ENCODE results near the gene NRXN3. TPM values are rescaled to one million over a fixed set of nuclear protein-coding genes. Genes with fewer than 3 reads are reported as not detected.

Gene NRXN3
- total RNA-seq, 1 experiment from 2014 or later: not detected

DNA sequence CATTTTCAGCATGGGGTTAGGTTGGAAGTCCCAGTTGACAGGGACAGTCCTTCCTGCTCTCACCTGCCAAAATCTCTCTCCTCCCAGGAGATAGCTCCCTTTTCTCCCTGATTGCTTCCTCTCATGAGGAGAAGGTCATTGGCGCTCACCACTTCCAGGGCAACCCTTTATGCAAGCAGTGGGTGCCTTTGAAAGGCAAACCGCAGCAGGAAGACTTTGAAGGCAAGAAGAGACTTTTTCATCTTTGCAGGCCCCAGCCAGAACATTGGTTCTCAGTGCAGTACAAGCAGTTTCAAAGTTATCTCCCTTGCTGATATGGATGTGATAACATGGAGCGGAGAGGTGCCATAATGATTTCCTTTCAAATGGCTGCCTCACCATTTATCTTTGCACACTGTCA is 1558.2 kb downstream of the NRXN3 start:
- no TSS peak for BruUV-seq (replicated peaks)
- Histone ChIP-seq H3K4me3 (no peak overlapping the region), H2AFZ (no peak overlapping the region), H3K27ac (no peak overlapping the region), H3K27me3 (ENCODE audit: insufficient read depth, low read depth) (peaks cover 29% of the 10 kb centered on the region; the same call in 1 of the 2 replicates), H3K9me2 (ENCODE audit: insufficient read depth) (no peaks in the 10 kb centered on the region), H3K9me3 (ENCODE audit: insufficient read depth, low read depth) (no peaks in the 10 kb centered on the region), H3K36me3 (ENCODE audit: low read depth) (no peaks in the 10 kb centered on the region), H3K4me2 (no peak overlapping the region), H3K4me1 (replicated peaks; ENCODE audit: insufficient read depth) (no peaks in the 10 kb centered on the region), H4K20me1 (ENCODE audit: insufficient read depth) (no peaks in the 10 kb centered on the region), H3F3A (ENCODE audit: insufficient read depth, low read depth) (no peaks in the 10 kb centered on the region), H3K79me2 (ENCODE audit: low read depth) (no peaks in the 10 kb centered on the region)
- intact Hi-C loops (cut with micrococcal nuclease; ENCODE audit: unreplicated experiment): no loop called here
- CTCF ChIA-PET: no interaction called here
- POLR2A ChIA-PET (ENCODE audit: unreplicated experiment): no interaction called here
- no peak for DNase-seq
- no peak for TF ChIP-seq EZH2 (IDR thresholded peaks at IDR 0.05; ENCODE audit: low read depth)
- TF ChIP-seq, protein P1, sequence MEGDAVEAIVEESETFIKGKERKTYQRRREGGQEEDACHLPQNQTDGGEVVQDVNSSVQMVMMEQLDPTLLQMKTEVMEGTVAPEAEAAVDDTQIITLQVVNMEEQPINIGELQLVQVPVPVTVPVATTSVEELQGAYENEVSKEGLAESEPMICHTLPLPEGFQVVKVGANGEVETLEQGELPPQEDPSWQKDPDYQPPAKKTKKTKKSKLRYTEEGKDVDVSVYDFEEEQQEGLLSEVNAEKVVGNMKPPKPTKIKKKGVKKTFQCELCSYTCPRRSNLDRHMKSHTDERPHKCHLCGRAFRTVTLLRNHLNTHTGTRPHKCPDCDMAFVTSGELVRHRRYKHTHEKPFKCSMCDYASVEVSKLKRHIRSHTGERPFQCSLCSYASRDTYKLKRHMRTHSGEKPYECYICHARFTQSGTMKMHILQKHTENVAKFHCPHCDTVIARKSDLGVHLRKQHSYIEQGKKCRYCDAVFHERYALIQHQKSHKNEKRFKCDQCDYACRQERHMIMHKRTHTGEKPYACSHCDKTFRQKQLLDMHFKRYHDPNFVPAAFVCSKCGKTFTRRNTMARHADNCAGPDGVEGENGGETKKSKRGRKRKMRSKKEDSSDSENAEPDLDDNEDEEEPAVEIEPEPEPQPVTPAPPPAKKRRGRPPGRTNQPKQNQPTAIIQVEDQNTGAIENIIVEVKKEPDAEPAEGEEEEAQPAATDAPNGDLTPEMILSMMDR (conservative IDR thresholded peaks at IDR 0.05): no peak

DNA sequence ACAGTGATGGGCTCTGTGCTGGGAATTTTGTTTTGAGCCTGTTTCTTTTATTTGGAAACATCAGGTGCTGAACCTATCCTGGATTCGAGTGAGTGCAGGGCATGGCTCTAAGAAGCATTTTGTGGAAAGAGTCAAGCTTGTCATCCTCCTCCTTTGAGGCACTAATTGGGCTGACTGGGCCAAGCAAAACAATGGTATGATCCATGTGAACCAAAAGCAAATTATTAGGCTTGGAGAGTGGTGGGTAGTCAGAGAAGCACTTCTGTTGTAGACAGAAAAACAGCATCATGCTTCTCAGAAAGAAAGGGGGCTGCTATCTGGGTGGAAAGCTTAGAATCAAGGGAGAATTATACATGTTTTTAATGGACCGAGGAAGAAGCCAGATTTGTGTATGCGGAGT is 1559.6 kb downstream of the NRXN3 start:
- Histone ChIP-seq H3F3A (ENCODE audit: insufficient read depth, low read depth) (no peaks in the 10 kb centered on the region), H3K27ac (no peak overlapping the region), H3K4me1 (replicated peaks; ENCODE audit: insufficient read depth) (no peaks in the 10 kb centered on the region), H3K9me2 (ENCODE audit: insufficient read depth) (no peaks in the 10 kb centered on the region), H2AFZ (no peak overlapping the region), H3K36me3 (ENCODE audit: low read depth) (no peaks in the 10 kb centered on the region), H3K9me3 (ENCODE audit: insufficient read depth, low read depth) (no peaks in the 10 kb centered on the region), H3K27me3 (ENCODE audit: insufficient read depth, low read depth) (peaks cover 29% of the 10 kb centered on the region; the same call in 1 of the 2 replicates), H3K79me2 (ENCODE audit: low read depth) (no peaks in the 10 kb centered on the region), H3K4me3 (no peak overlapping the region), H3K4me2 (no peak overlapping the region), H4K20me1 (ENCODE audit: insufficient read depth) (no peaks in the 10 kb centered on the region)
- no peak for DNase-seq
- intact Hi-C loops (cut with micrococcal nuclease; ENCODE audit: unreplicated experiment): no loop called here
- ChIA-PET CTCF (interaction anchor here (0.7 kb wide), 1 partner anchor 53 kb away, joined by 3 read pairs; no protein-coding TSS in a partner anchor), POLR2A (ENCODE audit: unreplicated experiment) (no interaction called here)
- no TSS peak for BruUV-seq (replicated peaks)
- TF ChIP-seq, protein P1 (conservative IDR thresholded peaks at IDR 0.05): no peak
- TF ChIP-seq EZH2 (IDR thresholded peaks at IDR 0.05; ENCODE audit: low read depth): no peak

GRCh38 chr14:79730196-79730595 is 1560.0 kb downstream of the NRXN3 start:
- no peak overlapping the region for H3K27ac ChIP-seq
- DNase-seq: no peak
- H3K9me3 ChIP-seq (ENCODE audit: insufficient read depth, low read depth): no peaks in the 10 kb centered on the region
- TF ChIP-seq, protein P1 (conservative IDR thresholded peaks at IDR 0.05): no peak
- no peak for TF ChIP-seq EZH2 (IDR thresholded peaks at IDR 0.05; ENCODE audit: low read depth)
- no TSS peak for BruUV-seq (replicated peaks)
- H4K20me1 ChIP-seq (ENCODE audit: insufficient read depth): no peaks in the 10 kb centered on the region
- H3K27me3 ChIP-seq (ENCODE audit: insufficient read depth, low read depth): peaks cover 29% of the 10 kb centered on the region; the same call in 1 of the 2 replicates
- intact Hi-C loops (cut with micrococcal nuclease; ENCODE audit: unreplicated experiment): no loop called here
- H3K36me3 ChIP-seq (ENCODE audit: low read depth): no peaks in the 10 kb centered on the region
- H3K4me2 ChIP-seq: no peak overlapping the region
- H3K79me2 ChIP-seq (ENCODE audit: low read depth): no peaks in the 10 kb centered on the region
- no peaks in the 10 kb centered on the region for H3K9me2 ChIP-seq (ENCODE audit: insufficient read depth)
- CTCF ChIA-PET: interaction anchor here (0.7 kb wide), 1 partner anchor 53 kb away, joined by 3 read pairs; no protein-coding TSS in a partner anchor
- no peak overlapping the region for H2AFZ ChIP-seq
- no peak overlapping the region for H3K4me3 ChIP-seq
- H3F3A ChIP-seq (ENCODE audit: insufficient read depth, low read depth): no peaks in the 10 kb centered on the region
- H3K4me1 ChIP-seq (replicated peaks; ENCODE audit: insufficient read depth): no peaks in the 10 kb centered on the region
- POLR2A ChIA-PET (ENCODE audit: unreplicated experiment): no interaction called here

Data from PC-9 (cell line).